ENCODE measurements around the gene PDGFC. TPM values are rescaled to one million over a fixed set of nuclear protein-coding genes. Genes with fewer than 3 reads are reported as not detected.

The PDGFC gene
- polyA plus RNA-seq, 3 donors: 2.5 to 5.0 (median 4.9) TPM

GRCh38 chr4:156767911-156768415 is 203.6 kb downstream of the PDGFC start:
- Histone ChIP-seq H3K9me3 (replicated peaks in 1 of 2; ENCODE audit: control insufficient read depth in 1 of 2, insufficient read depth in 1 of 2, low read length in 2 of 2) (no peaks in the 10 kb centered on the region), H3K27me3 (ENCODE audit: control insufficient read depth in 2 of 2, insufficient read depth in 2 of 2, low read length in 2 of 2) (no peaks in the 10 kb centered on the region), H3K27ac (ENCODE audit: low read depth in 1 of 2, low read length in 2 of 2) (no peak overlapping the region), H3K36me3 (replicated peaks in 1 of 2; ENCODE audit: control insufficient read depth in 1 of 2, insufficient read depth in 2 of 2, low read length in 2 of 2) (no peaks in the 10 kb centered on the region), H3K79me2 (ENCODE audit: insufficient read depth, low read length) (no peaks in the 10 kb centered on the region), H3K9ac (ENCODE audit: insufficient read depth, low read length, poor library complexity, severe bottlenecking) (no peak overlapping the region), H4K20me1 (ENCODE audit: insufficient read depth, low read length) (no peaks in the 10 kb centered on the region), H3K4me1 (ENCODE audit: control insufficient read depth in 1 of 2, insufficient read depth in 2 of 2, low read length in 2 of 2) (no peaks in the 10 kb centered on the region), H2AFZ (ENCODE audit: insufficient read depth, low read depth, low read length, poor library complexity, severe bottlenecking) (no peak overlapping the region), H3K4me2 (replicated peaks; ENCODE audit: extremely low read depth, low read length, poor library complexity, severe bottlenecking) (no peak overlapping the region), H3K4me3 (replicated peaks in 1 of 3; ENCODE audit: low read depth in 2 of 3, low read length in 3 of 3) (no peak overlapping the region)
- H3K9me3 Mint-ChIP-seq: no peaks in the 10 kb centered on the region
- WGBS (ENCODE audit: insufficient coverage): no CpG with 5 or more reads among the region's 5 CpGs
- no peak overlapping the region for H3K27ac Mint-ChIP-seq
- H3K36me3 Mint-ChIP-seq: peaks cover 11 to 12% of the 10 kb centered on the region in 2 donors
- no peaks in the 10 kb centered on the region for H3K27me3 Mint-ChIP-seq (ENCODE audit: low read depth in 3 of 3)
- no peak for DNase-seq
- H3K4me3 Mint-ChIP-seq: no peak overlapping the region
- peaks cover 7% of the 10 kb centered on the region for H3K4me1 Mint-ChIP-seq
- TF ChIP-seq, protein P1, sequence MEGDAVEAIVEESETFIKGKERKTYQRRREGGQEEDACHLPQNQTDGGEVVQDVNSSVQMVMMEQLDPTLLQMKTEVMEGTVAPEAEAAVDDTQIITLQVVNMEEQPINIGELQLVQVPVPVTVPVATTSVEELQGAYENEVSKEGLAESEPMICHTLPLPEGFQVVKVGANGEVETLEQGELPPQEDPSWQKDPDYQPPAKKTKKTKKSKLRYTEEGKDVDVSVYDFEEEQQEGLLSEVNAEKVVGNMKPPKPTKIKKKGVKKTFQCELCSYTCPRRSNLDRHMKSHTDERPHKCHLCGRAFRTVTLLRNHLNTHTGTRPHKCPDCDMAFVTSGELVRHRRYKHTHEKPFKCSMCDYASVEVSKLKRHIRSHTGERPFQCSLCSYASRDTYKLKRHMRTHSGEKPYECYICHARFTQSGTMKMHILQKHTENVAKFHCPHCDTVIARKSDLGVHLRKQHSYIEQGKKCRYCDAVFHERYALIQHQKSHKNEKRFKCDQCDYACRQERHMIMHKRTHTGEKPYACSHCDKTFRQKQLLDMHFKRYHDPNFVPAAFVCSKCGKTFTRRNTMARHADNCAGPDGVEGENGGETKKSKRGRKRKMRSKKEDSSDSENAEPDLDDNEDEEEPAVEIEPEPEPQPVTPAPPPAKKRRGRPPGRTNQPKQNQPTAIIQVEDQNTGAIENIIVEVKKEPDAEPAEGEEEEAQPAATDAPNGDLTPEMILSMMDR (IDR thresholded peaks at IDR 0.05): no peak
- intact Hi-C loops (cut with micrococcal nuclease): no loop called here

DNA sequence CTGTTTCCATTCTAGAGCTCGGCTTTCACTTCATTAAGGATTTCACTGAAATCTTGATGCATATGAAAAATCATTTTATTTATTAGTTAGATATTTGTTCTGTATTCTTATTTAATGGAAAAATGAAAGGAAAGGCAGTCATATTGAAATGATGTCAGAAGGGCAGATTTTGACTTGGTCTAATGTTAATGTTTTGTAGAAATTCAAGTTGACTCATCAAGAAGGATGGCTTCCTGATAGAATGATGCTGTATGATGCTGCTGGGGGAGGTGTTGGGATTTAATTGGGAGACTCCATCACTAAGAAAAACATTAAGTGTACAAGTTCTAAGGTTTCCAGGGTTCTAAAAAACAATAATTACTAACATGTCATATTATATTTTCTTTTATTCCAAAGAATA is 204.8 kb downstream of the PDGFC start:
- no peak overlapping the region for H3K4me3 Mint-ChIP-seq
- TF ChIP-seq, protein P1 (IDR thresholded peaks at IDR 0.05): no peak

More for the DNA sequence above, 204.8 kb downstream of the PDGFC start:
- no peak overlapping the region for H2AFZ ChIP-seq (ENCODE audit: insufficient read depth, low read depth, low read length, poor library complexity, severe bottlenecking)
- H3K4me1 Mint-ChIP-seq: peaks cover 7% of the 10 kb centered on the region
- no peaks in the 10 kb centered on the region for H3K27me3 ChIP-seq (ENCODE audit: control insufficient read depth in 2 of 2, insufficient read depth in 2 of 2, low read length in 2 of 2)
- no peaks in the 10 kb centered on the region for H3K4me1 ChIP-seq (ENCODE audit: control insufficient read depth in 1 of 2, insufficient read depth in 2 of 2, low read length in 2 of 2)
- no peak overlapping the region for H3K27ac ChIP-seq (ENCODE audit: low read depth in 1 of 2, low read length in 2 of 2)
- H3K9me3 ChIP-seq (replicated peaks in 1 of 2; ENCODE audit: control insufficient read depth in 1 of 2, insufficient read depth in 1 of 2, low read length in 2 of 2): no peaks in the 10 kb centered on the region
- no peak overlapping the region for H3K4me3 ChIP-seq (replicated peaks in 1 of 3; ENCODE audit: low read depth in 2 of 3, low read length in 3 of 3)
- H3K9me3 Mint-ChIP-seq: no peaks in the 10 kb centered on the region
- no peaks in the 10 kb centered on the region for H4K20me1 ChIP-seq (ENCODE audit: insufficient read depth, low read length)
- H3K27ac Mint-ChIP-seq: no peak overlapping the region
- peaks cover 16 to 19% of the 10 kb centered on the region in 2 donors for H3K36me3 Mint-ChIP-seq
- intact Hi-C loops (cut with micrococcal nuclease): no loop called here
- H3K4me2 ChIP-seq (replicated peaks; ENCODE audit: extremely low read depth, low read length, poor library complexity, severe bottlenecking): no peak overlapping the region
- H3K79me2 ChIP-seq (ENCODE audit: insufficient read depth, low read length): no peaks in the 10 kb centered on the region
- WGBS (ENCODE audit: insufficient coverage): no CpG with 5 or more reads among the region's 1 CpG
- H3K36me3 ChIP-seq (replicated peaks in 1 of 2; ENCODE audit: control insufficient read depth in 1 of 2, insufficient read depth in 2 of 2, low read length in 2 of 2): peaks cover 0 to 8% of the 10 kb centered on the region in 2 donors
- DNase-seq: no peak
- no peak overlapping the region for H3K9ac ChIP-seq (ENCODE audit: insufficient read depth, low read length, poor library complexity, severe bottlenecking)
- H3K27me3 Mint-ChIP-seq (ENCODE audit: low read depth in 3 of 3): no peaks in the 10 kb centered on the region

Data from CD14-positive monocyte (primary cell).